ENCODE measurements around the gene UCK1.

DNA sequence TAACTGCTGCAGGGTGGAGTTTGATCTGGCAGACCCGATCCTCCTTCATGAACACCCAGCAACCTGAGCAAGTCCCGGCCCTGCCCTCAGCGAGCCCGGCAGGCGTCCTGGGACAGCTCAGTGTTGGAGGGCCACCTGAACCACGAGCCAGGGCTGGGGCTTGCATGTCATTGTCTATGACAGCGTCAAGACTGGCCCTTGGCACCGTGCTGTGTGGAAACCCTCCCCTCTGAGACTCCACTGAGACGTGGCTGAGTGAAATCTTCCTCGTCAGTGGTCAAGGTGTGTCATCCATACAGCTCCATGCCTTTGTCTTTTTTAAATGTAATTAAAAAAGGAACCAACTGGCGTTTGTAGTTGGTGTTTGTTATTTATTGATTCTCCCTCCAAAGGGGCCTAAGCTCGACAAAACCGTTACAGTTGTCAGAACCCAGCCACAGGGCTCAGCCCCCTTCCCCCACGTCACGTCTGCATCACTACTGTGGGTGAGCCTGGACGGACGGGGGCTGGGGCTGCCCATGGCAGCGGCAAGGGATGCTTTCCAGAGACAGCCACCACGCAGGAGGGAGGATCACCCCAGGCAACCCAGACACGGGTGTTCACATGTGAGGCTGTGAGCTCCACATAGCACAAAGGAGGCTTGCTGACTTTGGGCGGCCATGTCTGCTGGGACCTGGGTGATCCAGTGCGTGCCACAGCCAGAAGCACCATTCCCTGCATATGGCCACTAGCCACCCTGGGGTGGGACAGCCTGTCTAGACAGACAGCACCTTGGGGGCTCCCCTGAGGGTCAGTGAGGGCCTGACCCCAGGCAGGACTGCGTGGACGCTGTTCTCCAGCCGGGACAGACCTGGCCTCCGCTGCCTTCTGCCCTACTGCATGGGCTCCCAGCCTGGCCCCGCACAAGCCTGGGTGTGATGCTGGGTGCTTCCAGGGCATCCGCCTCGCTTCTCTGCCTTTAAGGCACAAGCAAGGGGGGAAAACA is 7.3 kb downstream of the UCK1 start:
- TF ChIP-seq, protein P1, sequence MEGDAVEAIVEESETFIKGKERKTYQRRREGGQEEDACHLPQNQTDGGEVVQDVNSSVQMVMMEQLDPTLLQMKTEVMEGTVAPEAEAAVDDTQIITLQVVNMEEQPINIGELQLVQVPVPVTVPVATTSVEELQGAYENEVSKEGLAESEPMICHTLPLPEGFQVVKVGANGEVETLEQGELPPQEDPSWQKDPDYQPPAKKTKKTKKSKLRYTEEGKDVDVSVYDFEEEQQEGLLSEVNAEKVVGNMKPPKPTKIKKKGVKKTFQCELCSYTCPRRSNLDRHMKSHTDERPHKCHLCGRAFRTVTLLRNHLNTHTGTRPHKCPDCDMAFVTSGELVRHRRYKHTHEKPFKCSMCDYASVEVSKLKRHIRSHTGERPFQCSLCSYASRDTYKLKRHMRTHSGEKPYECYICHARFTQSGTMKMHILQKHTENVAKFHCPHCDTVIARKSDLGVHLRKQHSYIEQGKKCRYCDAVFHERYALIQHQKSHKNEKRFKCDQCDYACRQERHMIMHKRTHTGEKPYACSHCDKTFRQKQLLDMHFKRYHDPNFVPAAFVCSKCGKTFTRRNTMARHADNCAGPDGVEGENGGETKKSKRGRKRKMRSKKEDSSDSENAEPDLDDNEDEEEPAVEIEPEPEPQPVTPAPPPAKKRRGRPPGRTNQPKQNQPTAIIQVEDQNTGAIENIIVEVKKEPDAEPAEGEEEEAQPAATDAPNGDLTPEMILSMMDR (optimal IDR thresholded peaks at IDR 0.05 in 1 of 3, IDR thresholded peaks at IDR 0.05 in 1 of 3, conservative IDR thresholded peaks at IDR 0.05 in 1 of 3; ENCODE audit: extremely low read depth in 1 of 3, insufficient read depth in 2 of 3, low read length in 3 of 3), result no peak
- no peak for TF ChIP-seq EZH2 (IDR thresholded peaks at IDR 0.05; ENCODE audit: low read length)

Data from keratinocyte (primary cell).